K562 (cell line): ENCODE data around the gene ELOVL5. TPM values are rescaled to one million over a fixed set of nuclear protein-coding genes. Genes with fewer than 3 reads are reported as not detected.
A peak's percentile ranks its signal among the peaks of the same experiment; 100 is the strongest.

Source experiments
- DIDO1 ChIP-seq: fragments of 450-650 bp; IDR thresholded peaks from 2 replicates; pipeline ENCODE4 v1.6.1; 2016; ENCODE audit warnings: low read depth, missing biosample characterization, missing genetic modification characterization
- NR4A1 ChIP-seq, 2 experiments: fragments of 250-450 bp in 1 of 2; fragments of 450-650 bp in 1 of 2; sonication (Bioruptor Pico) in 1 of 2; IDR thresholded peaks; 2 replicates each; pipeline versions ENCODE4 v1.4.0 to v1.6.1; 2016 to 2020; ENCODE audit warnings: mild to moderate bottlenecking in 2 of 2, missing compliant biosample characterization in 1 of 2, missing genetic modification characterization in 1 of 2, moderate library complexity in 1 of 2
- RBM15 ChIP-seq: fragments of 200-400 bp; formaldehyde crosslinking; IDR thresholded peaks from 2 replicates; pipeline ENCODE4 v1.6.1; 2018; ENCODE audit warnings: mild to moderate bottlenecking, low read length, moderate library complexity; ENCODE audit not compliant: insufficient read depth
- STAT5A ChIP-seq: IDR thresholded peaks from 2 replicates; pipeline ENCODE4 v1.6.1; 2012; ENCODE audit warnings: low read length, inconsistent platforms, borderline replicate concordance
- TSC22D4 ChIP-seq: fragments of 450-650 bp; IDR thresholded peaks from 2 replicates; pipeline ENCODE4 v1.6.1; 2016; ENCODE audit warnings: missing genetic modification characterization, missing biosample characterization, control low read depth
- ZNF75A ChIP-seq: fragments of 450-650 bp; formaldehyde crosslinking; IDR thresholded peaks from 2 replicates; pipeline ENCODE4 v1.4.0; 2020; ENCODE audit warnings: mild to moderate bottlenecking
- polyA plus RNA-seq, 8 experiments: library from polyadenylated mRNA; depleted of rRNA in 4 of 8; stranded (reverse) in 5 of 8; unstranded in 3 of 8; fragments of >200 nt; fragmentation: Nextera tagmentation in 2 of 8; fragmentation: Illumina TruSeq in 1 of 8; extraction: Ambion mirVana in 2 of 8; extraction: Trizol in 1 of 8; gene quantifications; 2 replicates each; pipeline versions ENCODE4 v1.2.1 to v1.2.3, GENCODE V29; 2011 to 2014; ENCODE audit warnings: inconsistent platforms in 1 of 8, missing spikeins in 1 of 8
- total RNA-seq, 7 experiments: library from RNA; depleted of rRNA in 6 of 7; stranded (reverse); fragments of >200 nt in 6 of 7; fragmentation: Illumina TruSeq in 2 of 7; extraction: Trizol in 2 of 7; gene quantifications; 2 replicates each; pipeline versions ENCODE4 v1.2.1 to v1.2.3, GENCODE V29; 2011 to 2021; ENCODE audit warnings: low replicate concordance in 1 of 7
- TF ChIP-seq, protein P1 (sequence below), 3 experiments: fragments of 200-800 bp in 1 of 3; fragments of 250-450 bp in 1 of 3; fragments of 450-650 bp in 1 of 3; sonication (Bioruptor Pico) in 1 of 3; sonication (Bioruptor generic) in 1 of 3; formaldehyde crosslinking in 1 of 3; IDR thresholded peaks; 2 replicates each; pipeline versions ENCODE4 v1.6.1 to v1.8.0; 2016 to 2022; ENCODE audit warnings: mild to moderate bottlenecking in 2 of 3, missing genetic modification characterization in 2 of 3, missing compliant biosample characterization in 1 of 3, moderate library complexity in 1 of 3
- TF ChIP-seq, protein P2 (sequence below): fragments of 250-450 bp; sonication (Bioruptor Pico); IDR thresholded peaks from 2 replicates; pipeline ENCODE4 v1.9.0; 2021; ENCODE audit warnings: mild to moderate bottlenecking, inconsistent platforms
- TF ChIP-seq, protein P3 (sequence below), 2 experiments: IDR thresholded peaks; 2 replicates each; pipeline ENCODE4 v1.6.1; 2012; ENCODE audit warnings: improper control_type of control experiment in 2 of 2, low read depth in 2 of 2, low read length in 2 of 2, borderline replicate concordance in 1 of 2

ELOVL5 gene
- total and polyA plus RNA-seq, 9 of the 15 experiments (the other 6 are each of a cell fraction or from before 2014, with no cell fraction given), result 70.6 to 245 (median 132) TPM

DNA sequence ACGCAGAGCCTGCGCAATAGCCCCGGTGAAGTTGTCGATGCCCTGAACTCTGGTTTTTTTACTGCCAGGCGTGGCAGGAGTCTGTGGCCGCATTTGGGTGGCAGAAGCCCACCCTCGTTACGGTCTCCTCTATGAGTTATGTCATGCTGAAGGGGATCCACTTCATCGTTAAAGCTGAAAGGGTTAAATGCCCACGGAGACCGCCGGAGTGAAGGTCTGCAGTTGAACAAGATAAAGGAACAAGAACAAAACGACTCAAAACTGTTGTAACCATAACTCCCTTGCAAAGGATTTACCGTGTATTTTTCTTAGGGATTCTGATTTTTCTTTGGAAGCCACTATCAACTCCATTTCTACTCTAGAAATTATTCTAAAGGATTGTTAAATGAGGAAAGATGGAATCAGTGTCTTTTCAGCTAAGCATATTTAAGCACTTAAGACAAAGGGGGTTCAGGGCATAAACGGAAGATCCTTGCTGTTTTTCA lies 501 bp upstream of the ELOVL5 start (continued):
- TF ChIP-seq, protein P1, sequence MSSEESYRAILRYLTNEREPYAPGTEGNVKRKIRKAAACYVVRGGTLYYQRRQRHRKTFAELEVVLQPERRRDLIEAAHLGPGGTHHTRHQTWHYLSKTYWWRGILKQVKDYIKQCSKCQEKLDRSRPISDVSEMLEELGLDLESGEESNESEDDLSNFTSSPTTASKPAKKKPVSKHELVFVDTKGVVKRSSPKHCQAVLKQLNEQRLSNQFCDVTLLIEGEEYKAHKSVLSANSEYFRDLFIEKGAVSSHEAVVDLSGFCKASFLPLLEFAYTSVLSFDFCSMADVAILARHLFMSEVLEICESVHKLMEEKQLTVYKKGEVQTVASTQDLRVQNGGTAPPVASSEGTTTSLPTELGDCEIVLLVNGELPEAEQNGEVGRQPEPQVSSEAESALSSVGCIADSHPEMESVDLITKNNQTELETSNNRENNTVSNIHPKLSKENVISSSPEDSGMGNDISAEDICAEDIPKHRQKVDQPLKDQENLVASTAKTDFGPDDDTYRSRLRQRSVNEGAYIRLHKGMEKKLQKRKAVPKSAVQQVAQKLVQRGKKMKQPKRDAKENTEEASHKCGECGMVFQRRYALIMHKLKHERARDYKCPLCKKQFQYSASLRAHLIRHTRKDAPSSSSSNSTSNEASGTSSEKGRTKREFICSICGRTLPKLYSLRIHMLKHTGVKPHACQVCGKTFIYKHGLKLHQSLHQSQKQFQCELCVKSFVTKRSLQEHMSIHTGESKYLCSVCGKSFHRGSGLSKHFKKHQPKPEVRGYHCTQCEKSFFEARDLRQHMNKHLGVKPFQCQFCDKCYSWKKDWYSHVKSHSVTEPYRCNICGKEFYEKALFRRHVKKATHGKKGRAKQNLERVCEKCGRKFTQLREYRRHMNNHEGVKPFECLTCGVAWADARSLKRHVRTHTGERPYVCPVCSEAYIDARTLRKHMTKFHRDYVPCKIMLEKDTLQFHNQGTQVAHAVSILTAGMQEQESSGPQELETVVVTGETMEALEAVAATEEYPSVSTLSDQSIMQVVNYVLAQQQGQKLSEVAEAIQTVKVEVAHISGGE (CRISPR knock-in tag; IDR thresholded peaks at IDR 0.05), result 0 out of 6 replicates have a peak, but pooled peaks of 1 of the 3 experiments have one; percentile 5
- TF ChIP-seq ZNF75A (CRISPR knock-in tag), result no peak
- TF ChIP-seq, protein P2, sequence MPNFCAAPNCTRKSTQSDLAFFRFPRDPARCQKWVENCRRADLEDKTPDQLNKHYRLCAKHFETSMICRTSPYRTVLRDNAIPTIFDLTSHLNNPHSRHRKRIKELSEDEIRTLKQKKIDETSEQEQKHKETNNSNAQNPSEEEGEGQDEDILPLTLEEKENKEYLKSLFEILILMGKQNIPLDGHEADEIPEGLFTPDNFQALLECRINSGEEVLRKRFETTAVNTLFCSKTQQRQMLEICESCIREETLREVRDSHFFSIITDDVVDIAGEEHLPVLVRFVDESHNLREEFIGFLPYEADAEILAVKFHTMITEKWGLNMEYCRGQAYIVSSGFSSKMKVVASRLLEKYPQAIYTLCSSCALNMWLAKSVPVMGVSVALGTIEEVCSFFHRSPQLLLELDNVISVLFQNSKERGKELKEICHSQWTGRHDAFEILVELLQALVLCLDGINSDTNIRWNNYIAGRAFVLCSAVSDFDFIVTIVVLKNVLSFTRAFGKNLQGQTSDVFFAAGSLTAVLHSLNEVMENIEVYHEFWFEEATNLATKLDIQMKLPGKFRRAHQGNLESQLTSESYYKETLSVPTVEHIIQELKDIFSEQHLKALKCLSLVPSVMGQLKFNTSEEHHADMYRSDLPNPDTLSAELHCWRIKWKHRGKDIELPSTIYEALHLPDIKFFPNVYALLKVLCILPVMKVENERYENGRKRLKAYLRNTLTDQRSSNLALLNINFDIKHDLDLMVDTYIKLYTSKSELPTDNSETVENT (CRISPR knock-in tag), result no peak
- TF ChIP-seq, protein P3, sequence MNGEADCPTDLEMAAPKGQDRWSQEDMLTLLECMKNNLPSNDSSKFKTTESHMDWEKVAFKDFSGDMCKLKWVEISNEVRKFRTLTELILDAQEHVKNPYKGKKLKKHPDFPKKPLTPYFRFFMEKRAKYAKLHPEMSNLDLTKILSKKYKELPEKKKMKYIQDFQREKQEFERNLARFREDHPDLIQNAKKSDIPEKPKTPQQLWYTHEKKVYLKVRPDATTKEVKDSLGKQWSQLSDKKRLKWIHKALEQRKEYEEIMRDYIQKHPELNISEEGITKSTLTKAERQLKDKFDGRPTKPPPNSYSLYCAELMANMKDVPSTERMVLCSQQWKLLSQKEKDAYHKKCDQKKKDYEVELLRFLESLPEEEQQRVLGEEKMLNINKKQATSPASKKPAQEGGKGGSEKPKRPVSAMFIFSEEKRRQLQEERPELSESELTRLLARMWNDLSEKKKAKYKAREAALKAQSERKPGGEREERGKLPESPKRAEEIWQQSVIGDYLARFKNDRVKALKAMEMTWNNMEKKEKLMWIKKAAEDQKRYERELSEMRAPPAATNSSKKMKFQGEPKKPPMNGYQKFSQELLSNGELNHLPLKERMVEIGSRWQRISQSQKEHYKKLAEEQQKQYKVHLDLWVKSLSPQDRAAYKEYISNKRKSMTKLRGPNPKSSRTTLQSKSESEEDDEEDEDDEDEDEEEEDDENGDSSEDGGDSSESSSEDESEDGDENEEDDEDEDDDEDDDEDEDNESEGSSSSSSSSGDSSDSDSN (IDR thresholded peaks at IDR 0.05; ENCODE audit: borderline replicate concordance in 1 of 2, low read depth in 2 of 2, low read length in 2 of 2), result no peak
- TF ChIP-seq STAT5A, result peak; percentile 22; the same call in 1 of the 2 replicates
- no peak for TF ChIP-seq NR4A1 (CRISPR knock-in tag; IDR thresholded peaks at IDR 0.05)
- no peak for TF ChIP-seq NR4A1 (tag; IDR thresholded peaks at IDR 0.05)
- no peak for TF ChIP-seq DIDO1
- TF ChIP-seq TSC22D4, result no peak
- TF ChIP-seq RBM15, result no peak
